ENCODE results near the gene ROBO1.

DNA sequence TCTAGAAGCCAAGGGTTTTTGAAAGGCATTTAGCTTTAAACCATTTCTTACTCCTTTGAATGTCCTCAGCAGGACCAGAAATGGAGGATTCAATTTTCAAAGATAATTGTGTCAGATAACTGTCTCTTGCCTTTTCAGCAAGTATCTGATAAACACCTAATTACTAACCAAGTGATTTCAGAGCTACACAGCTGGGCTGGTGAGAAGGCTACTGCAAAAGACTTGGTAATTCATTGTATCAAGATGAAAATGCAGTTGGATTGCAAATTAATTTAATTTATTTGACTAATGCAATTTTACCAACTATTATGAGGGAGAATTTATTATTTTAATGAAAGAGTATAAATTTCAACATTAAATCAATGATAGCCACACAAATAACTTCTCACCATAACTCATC, 165.4 kb downstream of the ROBO1 start:
- TF ChIP-seq EZH2 (IDR thresholded peaks at IDR 0.05; ENCODE audit: insufficient read depth, poor library complexity, severe bottlenecking), result no peak
- no peak for TF ChIP-seq EZH2phosphoT487 (IDR thresholded peaks at IDR 0.05; ENCODE audit: insufficient read depth, low read depth)
